NCI-H345 (cell line): ENCODE data around the gene MUC16.
A peak's percentile ranks its signal among the peaks of the same experiment; 100 is the strongest.
"Not testable (repeated sequence)": the region's sequence is repeated elsewhere in the genome, so short reads cannot be mapped to it uniquely, and the experiment has no call there.

Experiments used
- DNase-seq: peaks from one replicate; lab custom pipeline; 2025; lab: John Stamatoyannopoulos, UW

Gene MUC16

DNA sequence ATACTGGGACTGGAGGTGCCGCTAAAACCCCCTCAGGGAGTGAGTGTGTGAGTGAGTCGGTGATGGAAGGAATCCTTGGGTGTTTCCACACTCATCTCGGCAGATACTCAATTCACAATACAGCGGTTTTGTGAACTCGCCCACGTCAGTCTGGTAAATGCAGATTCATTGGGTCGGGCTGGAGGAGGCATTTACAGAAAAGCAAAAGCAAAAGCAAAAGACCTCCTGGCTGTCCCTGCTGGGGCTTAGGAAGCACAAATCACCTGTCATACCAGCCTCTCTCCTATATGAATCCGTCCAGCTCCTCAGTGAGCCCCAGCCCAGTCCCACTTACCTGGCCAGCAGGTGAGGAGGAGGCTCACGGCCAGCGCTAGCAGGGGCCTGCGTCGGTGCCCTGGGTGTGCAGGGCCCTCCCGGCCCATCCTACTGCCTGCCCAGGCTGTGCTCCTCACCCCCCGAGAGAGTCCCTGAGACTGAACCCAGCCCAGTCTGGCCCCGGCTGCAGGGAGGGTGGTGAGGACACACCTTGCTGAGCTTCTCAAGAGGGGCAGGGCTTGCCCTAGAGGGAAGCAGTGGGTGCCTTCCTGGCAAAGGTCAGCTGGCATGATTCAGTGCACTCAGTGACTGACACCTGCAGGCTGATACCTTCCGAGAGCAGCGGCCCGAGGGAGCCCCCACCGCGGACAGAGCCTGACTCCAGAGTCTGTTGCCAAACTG is at the start of gene MUC16:
Gene MUC16 (minus strand): TSS at position 475 of the 717 bp plus-strand sequence.
- DNase-seq, result no peak

DNA sequence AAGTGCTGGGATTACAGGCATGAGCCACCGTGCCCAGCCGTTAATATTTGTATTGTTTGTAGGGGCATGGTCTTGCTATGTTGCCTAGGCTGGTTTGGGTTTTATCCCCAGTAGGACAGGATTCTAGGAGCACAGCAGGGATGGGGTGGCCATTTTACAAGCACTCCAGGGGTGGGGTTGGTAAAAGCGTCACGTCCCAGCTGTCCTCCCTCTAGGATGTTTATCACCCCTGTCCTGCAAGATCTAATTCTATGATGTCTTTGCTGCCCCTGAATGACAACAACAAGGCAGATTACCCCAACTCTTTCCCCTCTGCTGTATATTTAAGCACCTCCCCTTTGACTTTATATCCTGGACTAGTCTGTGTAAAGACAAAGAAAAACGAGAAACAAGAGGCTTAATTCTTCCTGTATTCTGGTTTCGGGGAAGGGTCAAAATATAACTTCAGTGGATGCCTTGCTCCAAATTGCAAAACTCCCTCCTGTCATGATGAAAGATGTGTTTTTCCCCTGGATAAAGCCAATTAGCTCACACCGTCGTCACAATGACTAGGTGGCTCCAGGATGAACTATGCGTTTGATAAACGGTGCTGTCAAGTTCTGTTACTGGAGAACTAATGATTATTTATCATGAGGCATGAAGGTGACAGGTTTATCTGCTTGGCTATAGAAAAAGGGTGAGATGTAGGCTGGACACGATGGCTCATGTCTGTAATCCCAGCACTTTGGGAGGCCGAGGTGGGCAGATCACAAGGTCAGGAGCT is 48.9 kb upstream of the MUC16 start:
- DNase-seq, result no peak

DNA sequence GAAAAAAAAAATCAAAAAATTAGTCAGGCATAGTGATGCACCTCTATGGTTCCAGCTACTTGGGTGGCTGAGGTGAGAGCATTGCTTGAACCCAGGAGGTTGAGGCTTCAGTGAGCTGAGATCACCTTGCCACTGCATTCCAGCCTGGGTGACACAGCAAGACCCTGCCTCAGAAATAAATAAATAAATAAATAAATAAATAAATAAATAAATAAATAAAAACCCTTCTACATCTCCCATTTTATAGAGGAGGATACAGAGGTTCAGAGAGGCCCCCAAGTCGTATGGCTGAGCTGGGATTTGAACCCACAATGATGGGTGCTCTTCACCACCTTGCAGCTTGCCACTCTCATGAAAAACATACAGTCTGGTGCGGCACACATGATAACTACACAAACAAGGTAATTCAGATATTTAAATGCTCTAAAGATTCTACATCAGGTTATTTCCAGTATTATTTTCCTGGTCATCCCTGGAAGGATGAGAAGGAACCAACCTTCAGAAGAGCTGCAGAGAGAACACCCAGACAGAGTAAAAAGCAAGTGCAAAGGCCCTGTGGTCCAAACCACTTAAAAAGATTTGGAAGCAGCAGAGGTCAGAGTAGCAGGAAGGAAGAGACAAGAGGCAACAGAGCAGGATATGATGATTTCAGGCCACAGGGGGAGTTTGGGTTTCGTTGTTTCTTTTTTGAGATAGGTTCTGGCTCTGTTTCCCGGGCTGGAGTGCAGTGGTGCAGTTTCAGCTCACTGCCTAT is 47.5 kb upstream of the MUC16 start:
- no peak for DNase-seq

DNA sequence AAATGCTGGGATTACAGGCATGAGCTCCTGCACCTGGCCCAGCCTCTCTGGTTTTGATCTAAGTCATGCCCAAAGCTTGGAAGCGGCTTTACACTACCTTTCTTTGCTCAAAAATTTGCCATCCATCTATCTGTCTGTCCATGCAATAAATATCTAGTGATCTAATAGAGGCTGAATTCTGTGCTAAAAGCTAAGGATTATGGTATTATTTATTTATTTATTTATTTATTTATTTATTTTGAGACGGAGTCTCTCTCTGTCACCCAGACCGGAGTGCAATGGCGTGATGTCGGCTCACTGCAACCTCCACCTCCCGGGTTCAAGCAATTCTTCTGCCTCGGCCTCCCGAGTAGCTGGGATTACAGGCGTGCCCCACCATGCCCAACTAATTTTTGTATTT is 45.9 kb upstream of the MUC16 start:
- not testable (repeated sequence) for DNase-seq

DNA sequence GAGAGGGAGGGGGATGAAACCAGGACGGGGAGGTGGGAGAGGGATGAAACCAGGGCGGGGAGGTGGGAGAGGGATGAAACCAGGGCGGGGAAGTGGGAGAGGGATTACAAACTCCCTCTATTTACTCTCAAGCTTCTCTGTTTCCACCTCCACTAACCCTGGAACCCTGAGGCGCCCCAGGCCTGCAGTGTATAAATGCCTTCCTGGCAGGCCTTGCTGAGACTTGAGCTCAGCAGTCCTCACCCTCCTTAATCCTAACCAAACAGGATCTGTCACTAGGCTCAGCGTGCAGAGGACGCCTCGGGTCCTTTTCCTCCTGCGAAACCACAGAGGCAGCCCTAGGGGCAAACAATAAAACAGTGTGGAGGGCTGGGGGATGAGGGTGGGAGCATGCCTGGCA is 44.6 kb upstream of the MUC16 start:
- no peak for DNase-seq

DNA sequence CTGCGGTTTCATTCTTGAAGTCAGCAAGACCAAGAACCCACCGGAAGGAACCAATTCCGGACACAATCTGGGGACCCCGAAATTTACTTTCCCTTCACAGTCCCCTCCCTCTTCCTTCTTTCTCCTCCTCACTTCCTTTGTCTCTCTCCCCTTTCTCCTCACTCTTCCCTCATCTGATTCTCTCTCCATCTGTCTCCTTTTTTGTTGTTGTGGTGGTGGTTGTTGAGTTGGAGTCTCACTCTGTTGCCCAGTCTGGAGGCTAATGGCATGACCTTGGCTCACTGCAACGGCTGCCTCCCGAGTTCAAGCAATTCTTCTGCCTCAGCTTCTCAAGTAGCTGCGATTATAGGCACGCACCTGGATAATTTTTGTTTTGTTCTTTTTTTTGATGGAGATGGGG is 44.0 kb upstream of the MUC16 start:
- no peak for DNase-seq

DNA sequence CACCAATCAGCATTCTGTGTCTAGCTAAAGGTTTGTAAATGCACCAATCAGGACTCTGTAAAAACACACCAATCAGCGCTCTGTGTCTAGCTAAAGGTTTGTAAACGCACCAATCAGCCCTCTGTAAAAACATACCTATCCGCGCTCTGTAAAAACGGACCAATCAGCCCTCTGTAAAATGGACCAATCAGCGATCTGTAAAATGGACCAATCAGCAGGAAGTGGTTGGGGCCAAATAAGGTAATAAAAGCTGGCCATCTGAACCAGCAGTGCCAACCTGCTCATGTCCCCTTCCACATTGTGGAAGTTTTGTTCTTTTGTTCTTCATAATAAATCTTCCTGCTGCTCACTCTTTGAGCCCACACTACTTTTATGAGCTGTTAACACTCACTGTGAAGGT is 43.5 kb upstream of the MUC16 start:
- DNase-seq, result not testable (repeated sequence)

DNA sequence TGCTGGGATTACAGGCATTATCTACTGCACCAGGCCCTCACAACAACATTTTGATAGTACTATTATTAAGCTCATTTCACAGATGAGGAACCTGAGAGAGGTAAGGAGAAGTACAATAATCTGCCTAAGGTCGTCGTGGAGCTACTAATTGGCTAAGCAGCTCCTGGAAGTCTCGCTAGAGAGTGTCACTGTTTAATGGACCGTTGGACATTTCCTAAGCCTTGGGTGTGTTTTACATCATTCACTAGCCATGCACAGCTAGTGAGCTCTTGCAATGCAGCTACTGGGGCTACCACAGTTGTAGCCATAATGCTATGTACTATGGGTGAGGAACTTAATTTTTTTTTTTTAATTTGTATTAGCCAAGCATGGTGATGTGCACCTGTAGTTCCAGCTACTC is 42.7 kb upstream of the MUC16 start:
- DNase-seq, result no peak

DNA sequence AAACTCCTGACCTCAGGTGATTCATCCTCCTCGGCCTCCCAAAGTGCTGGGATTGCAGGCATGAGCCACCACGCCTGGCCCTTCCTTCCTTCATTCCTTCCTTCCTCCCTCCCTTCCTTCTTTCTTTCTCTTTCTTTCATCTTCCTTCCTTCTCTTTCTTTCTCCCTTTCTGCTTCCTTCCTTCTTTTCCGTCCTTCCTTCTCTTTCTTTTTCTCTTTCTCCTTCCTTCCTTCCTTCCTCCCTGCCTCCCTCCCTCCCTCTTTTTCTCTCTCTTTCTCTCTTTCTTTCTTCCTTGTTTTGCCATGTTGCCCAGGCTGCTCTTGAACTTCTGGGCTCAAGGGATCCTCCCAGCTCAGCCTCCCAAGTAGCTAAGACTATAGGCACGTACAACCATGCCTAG is 36.5 kb upstream of the MUC16 start:
- no peak for DNase-seq

DNA sequence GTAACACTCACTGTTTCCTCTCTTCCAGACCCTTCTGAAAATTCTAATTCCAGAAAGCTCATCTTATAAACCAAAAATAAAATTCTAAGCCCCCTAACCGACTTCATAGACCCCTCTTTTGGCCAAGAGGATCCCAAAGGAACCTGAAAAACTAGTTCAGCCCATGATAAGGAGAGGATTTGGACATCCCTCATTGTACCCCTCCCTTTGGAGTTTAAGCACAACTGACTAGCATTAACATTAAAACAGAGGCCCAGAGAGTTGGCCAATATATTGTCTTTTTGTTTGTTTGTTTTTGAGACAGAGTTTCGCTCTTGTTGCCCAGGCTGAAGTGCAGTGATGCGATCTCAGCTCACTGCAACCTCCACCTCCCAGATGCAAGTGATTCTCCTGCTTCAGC is 34.2 kb upstream of the MUC16 start:
- DNase-seq, result no peak

DNA sequence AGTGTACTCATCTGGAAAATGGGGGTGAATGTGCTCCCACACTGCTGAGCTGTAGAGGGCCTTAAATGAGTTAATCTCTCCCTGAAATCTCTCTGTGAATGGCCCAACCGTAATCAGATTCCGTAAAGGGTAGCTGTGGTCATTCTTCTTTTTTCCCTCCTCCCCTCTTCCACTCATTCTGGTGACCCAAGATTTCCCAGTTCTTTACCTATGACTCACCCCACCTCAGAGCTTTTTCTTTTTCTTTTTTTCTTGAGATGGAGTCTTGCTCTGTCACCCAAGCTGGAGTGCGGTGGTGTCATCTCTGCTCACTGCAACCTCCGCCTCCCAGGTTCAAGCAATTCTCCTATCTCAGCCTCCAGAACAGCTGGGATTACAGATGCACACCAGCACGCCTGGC is 33.3 kb upstream of the MUC16 start:
- no peak for DNase-seq

DNA sequence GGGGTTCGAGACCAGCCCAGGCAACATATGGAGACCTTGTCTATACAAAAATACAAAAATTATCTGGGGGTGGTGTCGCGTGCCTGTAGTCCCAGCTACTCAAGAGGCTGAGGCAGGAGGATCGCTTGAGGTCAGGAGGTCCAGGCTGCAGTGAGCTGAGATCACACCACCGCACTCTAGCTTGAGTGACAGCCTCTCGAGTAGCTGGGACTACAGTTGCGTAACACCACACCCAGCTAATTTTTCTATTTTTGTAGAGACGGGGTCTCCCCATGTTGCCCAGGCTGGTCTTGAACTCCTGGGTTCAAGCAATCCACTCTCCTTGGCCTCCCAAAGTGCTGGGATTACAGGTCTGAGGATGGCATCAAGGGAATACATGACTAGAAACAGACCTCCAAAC is 30.8 kb upstream of the MUC16 start:
- DNase-seq, result no peak

DNA sequence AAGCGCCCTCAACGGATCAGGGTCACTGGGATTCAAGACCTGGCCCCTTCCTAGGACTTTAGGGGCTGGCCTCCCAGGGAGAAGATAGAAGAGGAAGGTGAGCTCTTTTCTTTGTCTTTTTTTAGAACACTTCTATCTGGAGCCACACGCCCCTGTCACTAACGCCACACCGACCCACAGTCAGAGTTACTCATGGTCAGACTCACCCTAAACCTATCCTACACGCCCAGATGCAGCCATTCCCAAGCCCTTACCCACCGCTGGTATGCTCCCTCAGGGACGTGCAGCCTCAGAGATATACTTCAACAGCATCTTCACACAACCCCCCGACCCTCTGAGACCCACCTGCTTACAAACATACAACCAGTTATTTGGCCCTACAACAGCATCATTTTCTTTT is 29.9 kb upstream of the MUC16 start:
- no peak for DNase-seq

DNA sequence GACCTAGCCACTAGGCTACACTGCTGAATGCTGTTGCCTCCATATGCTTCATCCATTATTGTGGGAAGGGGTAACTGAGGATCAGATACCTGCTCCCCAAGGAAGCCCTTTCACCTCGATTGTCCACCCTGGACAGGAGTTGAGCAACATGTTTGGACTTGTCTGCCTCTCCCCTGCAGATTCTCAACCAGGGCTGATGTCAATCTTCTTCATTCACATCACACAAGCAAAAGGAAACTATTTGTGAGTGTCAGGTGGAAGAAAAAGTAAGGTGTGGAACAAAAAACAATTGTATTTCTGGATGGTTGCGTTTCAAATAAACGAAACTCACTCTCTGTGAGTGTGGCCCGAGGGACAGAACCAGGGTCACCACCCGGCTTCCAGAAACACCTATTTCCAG is 29.5 kb upstream of the MUC16 start:
- DNase-seq, result no peak

DNA sequence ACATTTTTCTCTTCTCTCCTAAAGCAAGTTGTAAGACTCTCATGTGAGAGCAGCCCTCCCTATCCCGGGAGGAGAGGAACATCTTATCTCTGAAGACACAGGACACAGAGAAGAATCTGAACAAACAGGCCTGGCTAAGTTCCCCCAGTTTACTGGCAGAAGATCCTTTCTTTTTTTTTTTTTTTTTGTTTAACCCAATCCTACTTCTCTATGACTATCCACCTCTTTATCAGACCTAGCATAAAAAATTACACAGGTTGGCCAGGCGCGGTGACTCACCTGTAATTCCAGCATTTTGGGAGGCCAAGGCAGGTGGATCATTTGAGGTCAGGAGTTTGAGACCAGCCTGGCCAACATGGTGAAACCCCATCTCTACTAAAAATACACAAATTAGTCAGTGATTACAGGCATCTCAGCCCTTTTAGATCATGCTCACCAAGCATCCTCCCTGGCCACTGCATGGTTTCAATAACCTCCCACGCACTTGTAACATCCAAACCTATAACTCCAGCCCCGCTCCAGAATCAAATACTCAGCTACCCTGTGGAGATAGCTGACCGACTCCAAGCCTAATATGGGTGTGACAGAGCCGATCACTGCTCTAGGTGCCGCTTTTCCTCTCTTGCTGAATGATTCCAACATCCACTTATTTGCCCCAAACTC is 27.3 kb upstream of the MUC16 start:
- DNase-seq, result no peak

DNA sequence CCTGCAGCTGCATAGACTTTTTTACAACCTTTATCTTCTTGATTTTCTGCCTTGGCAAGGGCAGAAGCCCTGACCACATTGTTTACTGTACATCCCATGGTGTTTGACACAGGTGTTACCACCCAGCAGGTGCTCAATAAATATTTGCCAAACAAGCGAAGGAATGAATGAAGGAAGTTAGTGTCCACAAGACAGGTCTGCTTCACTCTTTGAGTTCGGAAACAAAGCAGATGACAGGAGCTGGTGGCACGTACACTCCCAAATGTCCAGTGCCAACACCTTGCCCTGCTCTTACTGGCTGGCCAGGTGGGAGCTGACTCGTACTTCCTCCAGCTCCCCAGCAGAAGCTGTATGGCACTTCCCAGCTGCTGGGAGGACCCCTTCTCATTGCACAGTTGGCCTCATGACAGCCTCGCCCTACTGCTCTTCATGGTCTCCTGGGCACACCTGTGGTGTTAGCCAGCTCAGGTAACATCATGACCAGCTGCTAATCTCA is 22.0 kb upstream of the MUC16 start:
- peak; percentile 3 for DNase-seq

DNA sequence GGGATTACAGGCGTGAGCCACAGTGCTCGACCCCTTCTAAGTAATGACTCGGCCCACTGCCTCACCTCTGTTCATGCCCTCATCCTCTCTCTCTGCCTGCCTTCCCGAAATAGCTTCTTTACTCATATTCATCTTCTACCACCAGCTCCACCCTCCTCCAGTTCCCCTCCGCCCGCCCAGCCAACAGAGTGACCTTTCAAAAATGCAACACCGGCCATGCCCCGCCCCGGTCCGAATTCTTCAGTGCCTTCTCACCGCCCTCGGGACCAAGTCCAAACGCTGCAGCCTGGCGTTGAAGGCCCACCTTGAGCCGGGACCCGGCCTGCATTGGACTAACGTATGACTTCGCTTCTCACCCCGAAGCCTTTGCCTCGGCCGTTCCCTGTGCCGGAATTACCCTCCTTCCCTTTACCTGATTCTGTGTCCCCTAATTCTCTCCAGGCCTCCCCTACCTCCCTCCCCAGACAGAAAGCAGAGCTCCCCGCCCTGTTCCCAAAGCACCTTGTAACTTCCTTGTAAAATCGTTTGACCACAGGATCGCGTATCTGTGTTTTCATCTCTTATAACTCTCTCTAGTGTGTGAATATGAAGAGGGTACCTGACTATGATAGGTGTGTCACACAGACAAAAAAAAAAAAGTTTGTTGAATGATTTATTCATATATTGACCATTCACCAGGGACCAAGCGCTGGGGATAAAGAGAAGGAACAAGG is 8.1 kb upstream of the MUC16 start:
- DNase-seq, result no peak

DNA sequence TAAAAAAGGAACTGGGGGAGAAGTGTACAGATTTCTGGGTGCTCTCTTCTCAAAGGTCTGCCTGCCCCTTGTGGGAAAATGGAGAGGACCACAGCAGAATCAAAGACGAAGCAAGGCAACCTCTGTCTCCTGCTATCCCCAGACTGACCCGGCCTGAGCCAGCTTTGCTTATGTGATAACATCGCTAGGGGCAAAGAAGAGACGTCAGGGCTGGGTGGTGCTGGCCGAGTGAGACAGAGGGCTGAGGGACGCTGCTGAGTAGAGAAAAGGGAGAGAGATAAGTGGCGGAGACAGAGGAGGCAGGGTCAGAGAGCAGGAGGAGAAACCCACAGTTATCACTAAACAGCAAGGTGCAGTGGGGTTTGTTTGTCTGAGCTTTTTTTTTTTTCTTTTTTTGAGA is 4.6 kb upstream of the MUC16 start:
- no peak for DNase-seq

DNA sequence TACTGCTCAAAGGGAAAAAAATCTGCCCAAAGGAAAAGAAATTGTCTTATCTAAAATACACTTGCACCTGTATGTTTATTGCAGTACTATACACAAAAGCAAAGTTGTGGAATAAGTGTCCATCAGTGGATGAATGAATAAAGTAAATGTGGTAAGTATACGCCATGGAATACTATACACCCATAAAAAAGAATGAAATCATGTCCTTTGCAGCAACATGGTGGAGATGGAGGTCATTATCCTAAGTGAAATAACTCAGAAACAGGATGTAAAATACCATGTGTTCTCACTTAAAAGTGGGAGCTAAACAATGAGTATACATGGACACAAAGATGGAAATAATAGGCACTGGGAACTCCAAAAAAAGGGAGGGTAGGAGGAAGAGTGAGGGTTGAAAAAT is 3.8 kb upstream of the MUC16 start:
- DNase-seq, result no peak

DNA sequence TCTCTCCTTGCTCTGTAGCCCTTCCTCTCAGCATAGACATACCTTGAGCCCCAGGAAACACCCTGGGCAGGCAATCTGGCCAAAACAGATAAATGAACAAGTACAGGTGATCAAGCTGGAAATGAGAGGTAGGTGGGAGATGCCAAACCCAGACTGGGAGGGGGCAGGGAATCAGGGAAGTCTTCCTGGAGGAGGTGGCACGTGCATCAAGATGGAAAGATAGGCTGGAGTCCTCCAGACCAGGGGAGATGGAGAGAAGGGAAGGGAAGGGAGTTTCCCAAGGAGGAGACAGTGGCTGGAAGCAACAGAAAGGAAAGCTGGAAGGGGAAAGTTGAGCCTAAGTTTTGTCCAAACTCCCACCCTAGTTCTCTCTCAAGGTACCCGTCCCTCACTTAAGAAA is 1.7 kb upstream of the MUC16 start:
- no peak for DNase-seq

DNA sequence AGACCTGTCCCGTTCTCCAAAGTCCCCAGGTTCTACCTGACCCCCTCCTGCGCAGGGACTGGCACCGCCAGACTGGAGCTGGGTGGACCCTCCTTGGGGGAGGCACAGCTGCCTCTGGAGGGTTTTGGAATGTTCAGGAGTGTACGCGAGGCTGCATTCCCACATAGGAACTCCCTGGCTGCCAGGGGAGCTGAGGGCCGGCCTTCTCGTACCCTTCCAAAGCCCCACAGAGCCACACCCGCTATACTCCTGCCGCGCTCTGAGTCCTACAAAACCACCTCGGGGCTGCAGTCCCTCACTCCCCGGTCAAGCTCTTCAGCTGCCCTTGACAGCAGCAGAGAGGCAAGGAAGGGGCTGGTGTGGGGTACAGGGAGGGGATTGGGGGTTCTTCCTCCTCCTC is 484 bp upstream of the MUC16 start:
- DNase-seq, result no peak

DNA sequence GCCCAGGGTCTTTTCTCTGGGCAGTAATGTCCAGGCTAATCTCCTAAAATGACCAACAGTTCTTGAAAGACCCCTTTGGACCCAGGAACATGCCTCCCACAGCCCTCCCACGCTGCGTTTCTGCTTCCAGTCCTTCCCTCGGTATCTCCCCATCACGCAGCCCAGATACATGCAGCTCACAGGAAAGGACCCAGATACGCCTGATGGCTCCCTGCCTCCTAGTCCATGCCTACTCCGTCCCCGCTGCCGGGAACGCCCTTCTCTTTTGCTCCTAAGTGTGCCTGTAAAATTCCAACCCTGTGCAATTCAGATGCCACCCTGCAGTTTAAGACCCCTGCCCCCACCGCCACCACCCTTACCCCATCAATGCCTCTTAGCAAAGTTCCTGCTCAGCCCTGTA is 778 bp downstream of the MUC16 start:
- DNase-seq, result no peak
